Caki2 (cell line): ENCODE results near the gene RABL6. TPM values are rescaled to one million over a fixed set of nuclear protein-coding genes. Genes with fewer than 3 reads are reported as not detected.
"Not testable (repeated sequence)": the region's sequence is repeated elsewhere in the genome, so short reads cannot be mapped to it uniquely, and the experiment has no call there.

ENCODE experiments used
- DNase-seq: peaks from one replicate; pipeline ENCODE4 v3.0.0-alpha.2; 2015; ENCODE audit warnings: low read depth
- in situ Hi-C: cut with HindIII; loops from 2 replicates; pipeline ENCODE4 v1.10.0; 2016; ENCODE audit warnings: low sequenced_read_pairs, low pct_unique_long_range_greater_than_20kb, mixed read lengths
- total RNA-seq: library from RNA; depleted of rRNA; stranded (reverse); fragments of >200 nt; shearing (Covaris generic); gene quantifications from 2 replicates; pipeline ENCODE4 v1.2.3, GENCODE V29; 2014; ENCODE audit warnings: low replicate concordance

RABL6 gene
- total RNA-seq, 1 experiment from 2014 or later: 103 TPM

GRCh38 chr9:136791516-136792276 is 16.1 kb upstream of the RABL6 start:
- in situ Hi-C loops: no loop called here
- DNase-seq: peak; percentile 56

GRCh38 chr9:136792321-136793085 is 15.2 kb upstream of the RABL6 start:
- no peak for DNase-seq
- in situ Hi-C loops: no loop called here

DNA sequence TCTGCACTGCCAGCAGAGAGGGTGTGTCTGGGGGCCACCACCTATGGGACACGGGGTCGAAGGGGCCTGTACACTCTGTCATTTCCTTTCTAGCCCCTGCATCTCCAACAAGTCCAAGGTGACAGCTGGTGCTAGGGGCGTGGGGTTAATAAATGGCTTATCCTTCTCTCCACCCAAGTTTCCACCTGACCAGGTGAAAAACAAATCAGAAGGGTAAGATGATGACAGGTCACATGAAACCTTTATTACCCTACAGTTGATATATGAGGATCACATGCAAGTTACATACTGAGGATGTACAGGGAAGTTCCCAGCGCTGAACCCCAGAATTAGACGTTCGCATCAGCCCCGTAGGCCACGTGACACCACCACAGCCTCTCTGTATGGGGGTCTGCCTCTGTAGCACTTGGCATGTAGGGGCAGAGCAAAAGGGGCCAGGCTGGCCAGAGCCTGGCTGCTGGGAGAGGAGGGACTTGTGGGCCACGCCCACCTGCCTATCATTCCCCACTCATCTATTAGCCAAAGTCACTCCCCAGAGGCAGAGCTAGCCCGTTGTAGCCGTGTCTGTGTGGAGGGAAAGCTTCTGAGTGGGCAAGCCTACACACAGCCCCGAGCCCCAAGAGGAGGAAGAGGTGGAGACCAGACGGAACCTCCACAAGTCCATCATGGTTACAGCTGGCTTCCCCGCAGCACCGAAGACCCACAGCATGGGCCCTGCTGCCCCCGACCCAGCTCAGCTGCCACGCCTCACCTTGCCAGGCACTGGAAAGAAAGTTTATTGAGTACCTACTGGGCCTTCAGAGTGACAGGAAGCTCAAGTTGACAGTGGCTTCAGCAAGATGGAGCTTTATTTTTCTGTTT is 14.4 kb upstream of the RABL6 start:
- in situ Hi-C loops: no loop called here
- DNase-seq: peak; percentile 50

DNA sequence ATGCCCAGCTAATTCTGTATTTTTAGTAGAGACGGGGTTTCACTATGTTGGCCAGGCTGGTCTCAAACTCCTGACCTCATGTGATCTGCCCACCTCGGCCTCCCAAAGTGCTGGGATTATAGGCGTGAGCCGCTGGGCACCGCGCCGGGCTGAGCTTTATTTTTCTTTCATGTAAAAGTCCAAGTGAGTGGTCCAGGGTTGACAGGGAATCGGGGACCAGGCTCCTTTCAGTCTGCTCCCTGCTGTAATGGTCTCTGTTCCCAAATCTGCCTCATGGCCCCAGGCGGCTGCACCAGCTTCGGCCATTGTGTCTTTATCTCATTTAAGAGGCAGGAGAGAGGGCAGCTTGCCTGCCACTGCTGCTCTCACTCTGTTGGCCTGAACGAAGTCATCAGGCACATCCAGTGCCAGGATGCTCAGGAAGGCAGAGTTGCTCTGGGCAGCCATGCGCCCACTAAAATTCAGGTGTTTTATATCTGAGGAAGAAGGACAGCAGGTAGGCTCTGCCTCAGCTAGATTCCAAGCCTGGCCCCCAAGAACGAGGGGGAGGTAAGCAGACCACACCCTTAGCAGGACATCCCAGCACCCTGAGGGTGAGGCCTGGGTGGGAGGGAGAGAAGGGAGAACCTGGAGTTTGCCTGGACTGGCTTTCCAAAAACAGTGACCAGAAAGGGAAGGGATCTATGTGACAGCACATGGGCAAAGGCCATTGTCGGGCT is 13.3 kb upstream of the RABL6 start:
- no peak for DNase-seq
- in situ Hi-C loops: no loop called here

GRCh38 chr9:136795000-136795348 is 12.8 kb upstream of the RABL6 start:
- in situ Hi-C loops: no loop called here

DNA sequence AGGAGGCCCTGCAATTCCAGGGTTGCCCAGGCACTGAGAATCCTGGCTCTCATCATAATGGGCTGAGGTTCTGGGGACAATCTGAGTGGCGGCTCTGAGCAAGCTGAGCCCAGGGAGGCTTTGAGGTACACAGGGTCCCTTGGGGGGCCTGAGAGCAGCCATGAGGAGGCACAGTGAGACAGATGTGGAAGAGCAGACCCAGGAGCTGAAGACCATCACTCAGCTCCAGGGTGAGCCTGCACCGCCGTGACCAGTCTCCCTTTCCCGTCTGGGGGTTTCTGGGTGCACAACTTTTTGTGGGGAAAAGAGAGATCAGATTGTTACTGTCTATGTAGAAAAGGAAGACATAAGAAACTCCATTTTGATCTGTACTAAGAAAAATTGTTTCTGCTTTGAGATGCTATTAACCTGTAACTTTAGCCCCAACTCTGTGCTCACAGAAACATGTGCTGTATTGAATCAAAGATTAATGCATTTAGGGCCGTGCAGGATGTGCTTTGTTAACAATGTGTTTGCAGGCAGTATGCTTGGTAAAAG is 11.4 kb upstream of the RABL6 start, which contains the start of gene CCDC183:
CCDC183 (plus strand) TSS at position 101 of the 537 bp plus-strand sequence; CDS start at position 161, 60 bp downstream.
- DNase-seq: no peak
- in situ Hi-C loops: no loop called here

More at GRCh38 chr9:136795000-136795348, 12.8 kb upstream of the RABL6 start:
- no peak for DNase-seq

GRCh38 chr9:136796775-136797347 is 10.9 kb upstream of the RABL6 start:
- in situ Hi-C loops, DNase-seq: not testable (repeated sequence)

GRCh38 chr9:136798708-136799078 is 9.1 kb upstream of the RABL6 start:
- DNase-seq: no peak
- in situ Hi-C loops: no loop called here

DNA sequence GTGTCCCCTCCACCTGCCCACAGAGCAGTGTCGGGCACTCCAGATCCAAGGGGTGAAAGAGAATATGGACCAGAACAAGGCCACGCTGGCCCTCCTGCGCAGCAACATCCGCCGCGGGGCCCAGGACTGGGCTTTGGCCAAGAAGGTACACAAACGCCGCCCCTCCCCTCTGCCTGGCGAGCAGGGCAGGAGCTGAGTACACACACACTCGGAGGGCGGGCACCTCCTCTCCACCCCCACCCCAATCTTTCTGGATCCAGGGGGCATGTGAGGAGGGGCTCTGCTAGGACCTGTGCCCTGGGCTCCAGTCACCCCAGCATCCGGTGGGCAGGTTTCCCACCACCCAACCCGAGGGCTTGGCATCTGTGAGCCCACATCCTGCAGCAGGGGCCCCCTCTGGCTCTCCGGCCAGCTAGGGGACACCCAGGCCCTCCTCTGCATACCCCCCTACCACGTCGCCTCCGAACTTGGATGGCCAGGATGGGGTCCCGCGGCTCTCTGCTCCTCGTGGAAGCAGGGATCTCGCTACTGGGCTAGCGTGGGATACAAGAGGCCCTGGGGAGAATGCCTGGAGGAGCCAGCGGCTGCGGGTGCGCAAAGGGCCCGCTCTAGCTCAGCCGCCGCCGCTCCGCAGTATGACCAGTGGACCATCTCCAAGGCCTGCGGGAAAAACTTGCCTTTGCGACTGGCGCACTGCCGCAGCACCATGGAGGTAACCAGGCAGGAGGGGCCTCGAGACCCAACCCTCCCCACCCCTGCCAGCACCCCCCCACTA is 8.5 kb upstream of the RABL6 start:
- in situ Hi-C loops: no loop called here
- DNase-seq: no peak

GRCh38 chr9:136799854-136800657 is 7.7 kb upstream of the RABL6 start:
- DNase-seq: peak; percentile 78
- in situ Hi-C loops: no loop called here

DNA sequence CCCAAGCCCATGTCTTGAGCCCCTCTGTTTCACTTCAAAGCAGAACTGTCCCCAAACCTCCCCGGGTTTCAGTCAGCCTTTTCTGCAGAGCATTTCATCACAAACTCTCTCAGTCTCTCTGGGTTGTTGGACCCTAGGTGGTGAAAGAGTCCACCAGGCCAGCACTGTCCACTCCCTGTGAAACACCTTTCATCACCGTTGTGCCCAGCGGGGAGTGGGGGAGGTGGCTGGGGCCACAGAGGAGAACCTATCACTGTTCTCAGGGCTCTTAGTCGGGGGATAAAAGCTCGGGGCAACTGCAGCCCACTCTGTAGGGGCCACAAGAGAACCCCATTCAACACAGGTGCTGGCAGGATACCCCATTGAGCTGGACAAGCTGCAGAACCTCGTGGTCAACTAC is 5.4 kb upstream of the RABL6 start:
- in situ Hi-C loops: no loop called here
- DNase-seq: no peak

GRCh38 chr9:136803009-136803550 is 4.7 kb upstream of the RABL6 start:
- in situ Hi-C loops, DNase-seq: not testable (repeated sequence)

GRCh38 chr9:136803551-136804508 is 3.9 kb upstream of the RABL6 start:
- in situ Hi-C loops: no loop called here
- DNase-seq: no peak

GRCh38 chr9:136804509-136805206 is 3.1 kb upstream of the RABL6 start:
- in situ Hi-C loops: no loop called here
- no peak for DNase-seq
